ENCODE results near the gene THADA.

THADA gene

DNA sequence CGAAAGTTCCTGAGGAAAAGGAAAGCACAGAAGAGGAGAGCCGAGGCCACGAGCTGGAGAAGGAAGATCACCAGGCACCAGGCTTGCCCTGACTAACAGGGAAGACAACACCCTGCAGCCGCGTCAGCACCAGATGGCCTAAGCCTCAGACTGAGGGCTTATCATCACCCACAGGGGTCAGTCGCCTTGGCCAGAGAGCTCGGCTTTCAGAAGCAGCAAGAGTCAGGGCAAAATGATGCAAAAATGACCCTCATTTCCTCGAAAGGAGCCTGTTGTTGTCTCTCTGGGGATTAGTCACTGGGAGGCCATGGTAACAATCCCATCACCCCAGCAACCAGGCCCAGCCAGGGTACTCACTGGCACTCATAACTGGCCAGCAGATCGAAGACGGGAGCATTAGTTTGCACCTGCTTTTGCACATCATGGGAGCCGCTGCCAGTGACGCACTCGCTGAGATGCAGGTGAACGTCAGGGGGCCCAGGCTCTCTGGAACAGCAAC lies 326.7 kb downstream of the THADA start:
- TF ChIP-seq CTCF (IDR thresholded peaks at IDR 0.05; ENCODE audit: low read length) (no peak), EZH2 (IDR thresholded peaks at IDR 0.05; ENCODE audit: borderline replicate concordance, low read length) (no peak)
- H3K27ac ChIP-seq (ENCODE audit: low read depth, low read length, poor library complexity, severe bottlenecking): no peak overlapping the region
- peaks cover 4% of the 10 kb centered on the region; the same call in 1 of the 2 replicates for H3K36me3 ChIP-seq (ENCODE audit: insufficient read depth, low read length)
- H3K79me2 ChIP-seq (ENCODE audit: insufficient read depth, low read length): no peaks in the 10 kb centered on the region
- no peak overlapping the region for H3K4me2 ChIP-seq (ENCODE audit: low read length)
- no peak overlapping the region for H3K9ac ChIP-seq (ENCODE audit: low read length)
- no peaks in the 10 kb centered on the region for H3K9me3 ChIP-seq (ENCODE audit: low read length)
- H2AFZ ChIP-seq (ENCODE audit: low read length): no peak overlapping the region
- no peak overlapping the region for H3K4me3 ChIP-seq (ENCODE audit: low read depth, low read length, poor library complexity, severe bottlenecking)
- no peaks in the 10 kb centered on the region for H3K27me3 ChIP-seq (ENCODE audit: insufficient read depth, low read length)
- H3K4me1 ChIP-seq (ENCODE audit: insufficient read depth, low read length, severe bottlenecking): no peaks in the 10 kb centered on the region
- H4K20me1 ChIP-seq (ENCODE audit: insufficient read depth, low read length): no peaks in the 10 kb centered on the region
- no peaks in the 10 kb centered on the region for H3K9me2 ChIP-seq (ENCODE audit: low read depth, low read length)
- H3F3A ChIP-seq (ENCODE audit: insufficient read depth, low read length): no peaks in the 10 kb centered on the region

- H3F3A ChIP-seq (ENCODE audit: insufficient read depth, low read length): no peaks in the 10 kb centered on the region
- no peaks in the 10 kb centered on the region for H4K20me1 ChIP-seq (ENCODE audit: insufficient read depth, low read length)
- H3K4me1 ChIP-seq (ENCODE audit: insufficient read depth, low read length, severe bottlenecking): no peaks in the 10 kb centered on the region
- TF ChIP-seq CTCF (IDR thresholded peaks at IDR 0.05; ENCODE audit: low read length) (no peak), EZH2 (IDR thresholded peaks at IDR 0.05; ENCODE audit: borderline replicate concordance, low read length) (no peak)
- H3K4me3 ChIP-seq (ENCODE audit: low read depth, low read length, poor library complexity, severe bottlenecking): no peak overlapping the region
- no peaks in the 10 kb centered on the region for H3K79me2 ChIP-seq (ENCODE audit: insufficient read depth, low read length)
- H3K9me3 ChIP-seq (ENCODE audit: low read length): no peaks in the 10 kb centered on the region
- no peaks in the 10 kb centered on the region for H3K9me2 ChIP-seq (ENCODE audit: low read depth, low read length)
- no peak overlapping the region for H3K9ac ChIP-seq (ENCODE audit: low read length)
- no peaks in the 10 kb centered on the region for H3K27me3 ChIP-seq (ENCODE audit: insufficient read depth, low read length)
- no peak overlapping the region for H3K27ac ChIP-seq (ENCODE audit: low read depth, low read length, poor library complexity, severe bottlenecking)
- no peak overlapping the region for H2AFZ ChIP-seq (ENCODE audit: low read length)
- H3K4me2 ChIP-seq (ENCODE audit: low read length): no peak overlapping the region
- peaks cover 4% of the 10 kb centered on the region; the same call in 1 of the 2 replicates for H3K36me3 ChIP-seq (ENCODE audit: insufficient read depth, low read length)
These were observed 327.5 kb downstream of the THADA start for GRCh38 chr2:43268066-43268953.

DNA sequence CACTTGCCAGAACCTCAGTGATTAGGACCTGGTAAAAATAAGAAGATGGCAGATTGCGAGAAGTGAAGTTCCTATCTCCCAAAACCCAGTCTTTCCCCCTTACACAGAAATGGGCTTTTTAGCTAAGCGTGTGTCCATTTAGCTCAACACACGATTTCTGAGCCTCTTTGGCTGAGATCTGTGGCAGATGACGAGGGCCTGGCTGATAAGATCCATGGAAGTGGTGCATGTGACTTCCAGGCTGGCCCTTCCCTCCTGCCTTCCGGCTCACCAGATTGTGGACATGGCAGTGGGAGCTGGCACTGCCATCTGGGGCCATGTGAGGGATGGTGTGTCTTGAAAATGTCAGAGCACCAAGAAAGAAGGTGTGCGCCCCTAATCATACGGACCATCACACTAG lies 328.5 kb downstream of the THADA start:
- Histone ChIP-seq H4K20me1 (ENCODE audit: insufficient read depth, low read length) (no peaks in the 10 kb centered on the region), H3F3A (ENCODE audit: insufficient read depth, low read length) (no peaks in the 10 kb centered on the region), H3K4me1 (ENCODE audit: insufficient read depth, low read length, severe bottlenecking) (no peaks in the 10 kb centered on the region), H3K4me3 (ENCODE audit: low read depth, low read length, poor library complexity, severe bottlenecking) (no peak overlapping the region), H3K4me2 (ENCODE audit: low read length) (no peak overlapping the region), H3K9me3 (ENCODE audit: low read length) (no peaks in the 10 kb centered on the region), H3K79me2 (ENCODE audit: insufficient read depth, low read length) (no peaks in the 10 kb centered on the region), H3K9me2 (ENCODE audit: low read depth, low read length) (no peaks in the 10 kb centered on the region), H3K9ac (ENCODE audit: low read length) (no peak overlapping the region), H3K36me3 (ENCODE audit: insufficient read depth, low read length) (peaks cover 4% of the 10 kb centered on the region; the same call in 1 of the 2 replicates), H3K27ac (ENCODE audit: low read depth, low read length, poor library complexity, severe bottlenecking) (no peak overlapping the region), H2AFZ (ENCODE audit: low read length) (no peak overlapping the region), H3K27me3 (ENCODE audit: insufficient read depth, low read length) (no peaks in the 10 kb centered on the region)
- TF ChIP-seq CTCF (IDR thresholded peaks at IDR 0.05; ENCODE audit: low read length): no peak
- no peak for TF ChIP-seq EZH2 (IDR thresholded peaks at IDR 0.05; ENCODE audit: borderline replicate concordance, low read length)
